Spleen (tissue), 7 donors: ENCODE measurements around the gene ZYG11B.

Experiments
- POLR2A ChIP-seq, 3 donors: fragments of 450-650 bp; IDR thresholded peaks; one replicate each; pipeline ENCODE4 v1.5.1; 2017; ENCODE audit warnings: antibody characterized with exemption in 3 of 3, mild to moderate bottlenecking in 1 of 3
- POLR2AphosphoS5 ChIP-seq, 3 donors: sonication (generic); formaldehyde crosslinking; IDR thresholded peaks; one replicate each; pipeline ENCODE4 v1.5.1; 2017; ENCODE audit warnings: antibody characterized with exemption in 3 of 3
- TF ChIP-seq, protein P1 (sequence below), 11 experiments: fragments of 200-600 bp in 7 of 11; fragments of 450-650 bp in 4 of 11; sonication (generic) in 4 of 11; IDR thresholded peaks in 8 of 11; conservative IDR thresholded peaks in 3 of 11; 1 replicate in 7 of 11; 2 replicates in 4 of 11; pipeline versions ENCODE4 v1.4.0 to v1.8.0; 2016 to 2021; ENCODE audit warnings: antibody characterized with exemption in 11 of 11, inconsistent platforms in 4 of 11, mild to moderate bottlenecking in 1 of 11
- donor health status: DM: no; HTN: no; CAD: no; lungs with moderate emphysema.
- donor health status: DM: no; HTN: no; CAD: no.
- donor health status: DM: no; HTN: no; CAD: no.

DNA sequence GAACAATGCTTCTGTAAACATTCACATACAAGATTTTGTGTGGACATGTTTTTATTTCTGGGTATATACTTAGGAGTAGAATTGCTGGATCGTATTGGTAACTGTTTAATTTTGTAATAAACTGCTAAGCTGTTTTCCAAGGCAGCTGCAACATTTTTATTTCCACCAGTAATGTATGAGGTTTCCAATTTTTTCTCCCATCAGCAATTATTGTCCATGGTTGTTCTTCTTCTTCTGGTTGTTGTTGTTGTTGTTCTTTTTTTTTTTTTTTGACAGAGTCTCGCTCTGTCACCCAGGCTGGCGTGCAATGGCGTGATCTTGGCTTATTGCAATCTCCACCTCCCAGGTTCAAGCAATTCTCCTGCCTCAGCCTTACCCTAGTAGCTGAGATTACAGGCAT lies 26.9 kb downstream of the ZYG11B start:
- TF ChIP-seq, protein P1, sequence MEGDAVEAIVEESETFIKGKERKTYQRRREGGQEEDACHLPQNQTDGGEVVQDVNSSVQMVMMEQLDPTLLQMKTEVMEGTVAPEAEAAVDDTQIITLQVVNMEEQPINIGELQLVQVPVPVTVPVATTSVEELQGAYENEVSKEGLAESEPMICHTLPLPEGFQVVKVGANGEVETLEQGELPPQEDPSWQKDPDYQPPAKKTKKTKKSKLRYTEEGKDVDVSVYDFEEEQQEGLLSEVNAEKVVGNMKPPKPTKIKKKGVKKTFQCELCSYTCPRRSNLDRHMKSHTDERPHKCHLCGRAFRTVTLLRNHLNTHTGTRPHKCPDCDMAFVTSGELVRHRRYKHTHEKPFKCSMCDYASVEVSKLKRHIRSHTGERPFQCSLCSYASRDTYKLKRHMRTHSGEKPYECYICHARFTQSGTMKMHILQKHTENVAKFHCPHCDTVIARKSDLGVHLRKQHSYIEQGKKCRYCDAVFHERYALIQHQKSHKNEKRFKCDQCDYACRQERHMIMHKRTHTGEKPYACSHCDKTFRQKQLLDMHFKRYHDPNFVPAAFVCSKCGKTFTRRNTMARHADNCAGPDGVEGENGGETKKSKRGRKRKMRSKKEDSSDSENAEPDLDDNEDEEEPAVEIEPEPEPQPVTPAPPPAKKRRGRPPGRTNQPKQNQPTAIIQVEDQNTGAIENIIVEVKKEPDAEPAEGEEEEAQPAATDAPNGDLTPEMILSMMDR (IDR thresholded peaks at IDR 0.05 in 8 of 11, conservative IDR thresholded peaks at IDR 0.05 in 3 of 11): no peak
- TF ChIP-seq POLR2A (IDR thresholded peaks at IDR 0.05): no peak
- no peak for TF ChIP-seq POLR2AphosphoS5 (IDR thresholded peaks at IDR 0.05)
